ENCODE measurements around the gene CCDC182.

The CCDC182 gene

GRCh38 chr17:57696050-57696449 lies 49.0 kb downstream of the CCDC182 start:
- DNase-seq, result no peak
